Gastroesophageal sphincter (tissue), 3 donors: ENCODE data around the gene CALB2.

Experiments
- EP300 ChIP-seq: sonication (generic); formaldehyde crosslinking; IDR thresholded peaks from one replicate; pipeline ENCODE4 v1.6.1; 2017; ENCODE audit warnings: antibody characterized with exemption, mild to moderate bottlenecking
- POLR2A ChIP-seq, 2 donors: fragments of 450-650 bp; IDR thresholded peaks; one replicate each; pipeline ENCODE4 v1.6.1; 2017; ENCODE audit warnings: antibody characterized with exemption in 2 of 2, mild to moderate bottlenecking in 2 of 2, moderate library complexity in 1 of 2
- POLR2AphosphoS5 ChIP-seq: sonication (generic); formaldehyde crosslinking; IDR thresholded peaks from one replicate; pipeline ENCODE4 v1.6.1; 2017; ENCODE audit warnings: antibody characterized with exemption
- TF ChIP-seq, protein P1 (sequence below), 4 experiments: fragments of 200-600 bp in 2 of 4; fragments of 450-650 bp in 2 of 4; sonication (generic) in 1 of 4; IDR thresholded peaks; one replicate each; pipeline ENCODE4 v1.5.1; 2017 to 2019; ENCODE audit warnings: antibody characterized with exemption in 4 of 4, mild to moderate bottlenecking in 2 of 4, moderate library complexity in 2 of 4

GRCh38 chr16:71315269-71315668 lies 43.3 kb upstream of the CALB2 start:
- TF ChIP-seq, protein P1, sequence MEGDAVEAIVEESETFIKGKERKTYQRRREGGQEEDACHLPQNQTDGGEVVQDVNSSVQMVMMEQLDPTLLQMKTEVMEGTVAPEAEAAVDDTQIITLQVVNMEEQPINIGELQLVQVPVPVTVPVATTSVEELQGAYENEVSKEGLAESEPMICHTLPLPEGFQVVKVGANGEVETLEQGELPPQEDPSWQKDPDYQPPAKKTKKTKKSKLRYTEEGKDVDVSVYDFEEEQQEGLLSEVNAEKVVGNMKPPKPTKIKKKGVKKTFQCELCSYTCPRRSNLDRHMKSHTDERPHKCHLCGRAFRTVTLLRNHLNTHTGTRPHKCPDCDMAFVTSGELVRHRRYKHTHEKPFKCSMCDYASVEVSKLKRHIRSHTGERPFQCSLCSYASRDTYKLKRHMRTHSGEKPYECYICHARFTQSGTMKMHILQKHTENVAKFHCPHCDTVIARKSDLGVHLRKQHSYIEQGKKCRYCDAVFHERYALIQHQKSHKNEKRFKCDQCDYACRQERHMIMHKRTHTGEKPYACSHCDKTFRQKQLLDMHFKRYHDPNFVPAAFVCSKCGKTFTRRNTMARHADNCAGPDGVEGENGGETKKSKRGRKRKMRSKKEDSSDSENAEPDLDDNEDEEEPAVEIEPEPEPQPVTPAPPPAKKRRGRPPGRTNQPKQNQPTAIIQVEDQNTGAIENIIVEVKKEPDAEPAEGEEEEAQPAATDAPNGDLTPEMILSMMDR (IDR thresholded peaks at IDR 0.05) = no peak
- TF ChIP-seq POLR2AphosphoS5 (no peak), POLR2A (IDR thresholded peaks at IDR 0.05) (no peak), EP300 (no peak)
